ENCODE measurements around the gene HPCA. TPM values are rescaled to one million over a fixed set of nuclear protein-coding genes. Genes with fewer than 3 reads are reported as not detected.

Gene HPCA
- total RNA-seq, 2 experiments from 2014 or later = not detected

- ChIA-PET CTCF (interaction anchor here (0.8 kb wide), 1 partner anchor 8 kb away, joined by 3 read pairs; no protein-coding TSS in a partner anchor), POLR2A (no interaction called here)
These were observed 33.8 kb downstream of the HPCA start for GRCh38 chr1:32919811-32920733.

GRCh38 chr1:32920833-32921232 lies 34.5 kb downstream of the HPCA start:
- POLR2A ChIA-PET = no interaction called here
- CTCF ChIA-PET = interaction anchor here (0.8 kb wide), 1 partner anchor 9 kb away, joined by 3 read pairs; no protein-coding TSS in a partner anchor

- ChIA-PET POLR2A (no interaction called here), CTCF (interaction anchor here (1.5 to 1.7 kb wide), 2 partner anchors 130 to 161 kb away, joined by 3 read pairs; no protein-coding TSS in a partner anchor)
These were observed 38.6 kb downstream of the HPCA start for GRCh38 chr1:32924881-32925344.

DNA sequence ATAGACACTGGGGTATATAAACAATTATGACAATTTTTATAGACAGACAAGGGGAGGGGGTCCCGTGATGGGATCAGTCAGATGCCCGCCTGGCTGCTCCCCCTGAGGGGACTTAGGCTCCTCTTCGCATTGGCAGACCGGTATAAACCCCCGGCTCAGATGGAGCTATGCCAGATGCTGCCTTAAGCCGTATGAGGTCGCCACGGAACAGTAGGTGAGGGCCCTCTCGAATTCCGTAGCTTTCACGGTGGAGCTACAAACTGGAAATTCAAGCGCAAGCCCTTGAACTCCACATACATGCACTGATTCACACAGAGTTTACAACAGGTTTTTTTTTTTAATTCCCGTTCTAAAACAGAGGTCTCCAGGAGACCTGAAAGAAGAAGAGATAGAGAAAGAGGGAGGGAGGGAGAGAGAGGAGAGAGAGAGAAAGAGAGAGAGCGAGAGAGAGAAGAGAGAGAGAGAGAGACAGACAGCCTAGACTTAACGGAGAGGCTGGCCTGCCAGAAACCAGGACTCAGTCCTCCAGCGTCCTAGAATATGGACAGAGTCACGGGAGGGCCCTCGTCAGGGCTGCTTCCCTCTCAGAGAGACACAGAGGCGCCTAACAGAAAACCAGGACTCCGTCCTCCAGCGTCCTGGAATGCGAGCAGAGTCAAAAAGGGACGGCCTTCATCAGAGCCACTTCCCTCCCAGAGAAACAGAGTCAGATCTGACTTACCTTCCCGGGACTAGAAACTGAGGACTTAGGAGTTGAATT lies 39.3 kb downstream of the HPCA start:
- POLR2A ChIA-PET = no interaction called here

GRCh38 chr1:32926562-32926961 lies 40.3 kb downstream of the HPCA start:
- POLR2A ChIA-PET = no interaction called here
- CTCF ChIA-PET = interaction anchor here (1.5 kb wide), 1 partner anchor 128 kb away, joined by 3 read pairs; no protein-coding TSS in a partner anchor

More for the DNA sequence above, 39.3 kb downstream of the HPCA start:
- CTCF ChIA-PET = interaction anchor here (1.5 to 1.7 kb wide), 2 partner anchors 129 to 161 kb away, joined by 3 read pairs; no protein-coding TSS in a partner anchor

DNA sequence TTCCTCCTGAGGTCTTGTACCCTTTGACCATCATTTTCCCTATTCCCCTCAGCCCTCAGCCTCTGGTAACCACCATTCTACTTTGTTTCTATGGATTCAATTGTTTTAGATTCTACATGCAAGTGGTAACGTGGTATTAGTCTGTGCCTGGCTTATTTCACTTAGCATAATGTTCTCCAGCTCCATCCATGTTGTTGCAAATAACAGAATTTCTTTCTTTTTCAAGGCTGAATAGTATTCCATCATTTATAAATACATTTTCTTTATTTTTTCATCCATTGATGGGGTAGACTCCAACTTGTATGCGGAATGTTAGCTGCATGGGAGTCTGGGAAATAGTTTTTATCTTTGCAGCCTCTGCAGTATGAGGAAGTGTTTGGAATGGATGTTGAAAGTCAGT lies 41.1 kb downstream of the HPCA start:
- POLR2A ChIA-PET = no interaction called here
- CTCF ChIA-PET = no interaction called here

GRCh38 chr1:32928285-32928684 lies 42.0 kb downstream of the HPCA start:
- ChIA-PET CTCF (no interaction called here), POLR2A (no interaction called here)

- CTCF ChIA-PET = interaction anchor here (0.8 to 1.7 kb wide), 2 partner anchors 94 to 127 kb away, joined by 3 to 6 read pairs; no protein-coding TSS in a partner anchor
These were observed 42.4 kb downstream of the HPCA start for GRCh38 chr1:32928715-32929114.

DNA sequence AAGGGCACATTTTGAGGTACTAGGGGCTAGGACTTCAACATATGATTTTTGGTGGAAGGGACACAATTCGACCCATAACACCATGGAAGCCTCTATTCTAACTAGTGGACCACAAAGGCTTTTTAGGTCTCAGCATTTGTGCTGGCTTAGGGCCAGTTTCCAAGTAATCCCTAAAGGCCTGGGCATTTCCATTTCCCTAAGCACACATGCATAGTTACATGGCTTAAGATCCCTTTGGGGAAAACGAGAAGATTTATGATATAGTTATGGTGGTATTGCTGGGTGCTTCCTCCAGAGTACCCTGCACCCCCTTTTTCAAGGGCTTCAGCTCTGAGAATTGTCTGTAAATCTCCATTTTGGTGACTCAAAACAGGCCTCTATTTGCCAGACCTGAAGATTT lies 43.1 kb downstream of the HPCA start:
- POLR2A ChIA-PET = no interaction called here
- CTCF ChIA-PET = interaction anchor here (0.8 to 1.7 kb wide), 2 partner anchors 95 to 126 kb away, joined by 3 to 6 read pairs; no protein-coding TSS in a partner anchor

More at GRCh38 chr1:32928715-32929114, 42.4 kb downstream of the HPCA start:
- POLR2A ChIA-PET = no interaction called here

DNA sequence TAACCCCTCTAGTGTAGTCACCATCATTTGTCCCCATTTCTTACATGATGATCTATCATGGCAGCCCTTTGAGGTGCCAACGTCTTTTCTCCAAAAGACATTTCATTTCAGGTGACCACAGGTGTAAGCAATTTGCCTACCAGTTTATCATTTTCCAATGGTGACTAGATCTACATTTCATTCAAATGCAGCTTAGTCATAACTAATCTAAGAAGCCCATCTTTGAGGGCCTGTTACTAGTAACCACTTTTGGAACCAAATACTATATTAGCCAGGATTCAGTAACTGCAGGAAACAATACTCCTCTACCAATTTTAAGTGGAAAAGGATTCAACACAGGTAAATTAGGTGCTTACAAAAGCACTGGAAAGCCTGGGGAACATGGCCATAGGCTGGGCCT lies 45.5 kb downstream of the HPCA start:
- ChIA-PET CTCF (interaction anchor here (1.2 to 1.3 kb wide), 2 partner anchors 8 to 124 kb away, joined by 4 to 9 read pairs; no protein-coding TSS in a partner anchor), POLR2A (no interaction called here)

DNA sequence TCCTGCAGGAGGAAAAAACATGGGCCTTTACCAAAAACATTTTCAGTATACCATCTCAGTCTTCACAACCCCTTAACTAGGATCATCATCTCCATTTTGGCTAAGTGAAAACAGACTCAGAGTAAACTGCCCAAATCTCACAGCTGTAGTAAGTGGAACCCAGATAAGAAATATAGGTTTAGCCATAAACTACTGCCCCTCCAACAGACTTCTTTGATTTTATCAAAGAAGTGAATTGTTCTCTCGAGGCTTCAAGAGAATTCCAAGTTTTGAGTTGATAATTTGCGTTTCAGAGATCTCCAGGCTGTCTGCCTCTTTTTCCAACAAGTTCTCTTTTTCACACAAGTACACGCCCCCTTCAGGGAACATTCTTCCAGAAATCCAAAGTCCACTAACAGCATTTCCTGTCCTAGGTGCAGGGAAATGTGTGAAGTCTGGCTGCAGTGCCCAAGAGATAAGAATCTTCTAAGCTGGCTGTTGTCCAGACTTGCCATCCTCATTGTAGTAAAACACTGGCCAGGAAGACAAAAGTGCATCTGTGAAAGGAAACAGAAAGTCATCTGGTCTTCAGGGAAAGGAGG lies 47.5 kb downstream of the HPCA start:
- POLR2A ChIA-PET = no interaction called here
- CTCF ChIA-PET = interaction anchor here (0.7 to 4.0 kb wide), 11 partner anchors 36 to 363 kb away, joined by 3 to 31 read pairs (median 4); no protein-coding TSS in a partner anchor

DNA sequence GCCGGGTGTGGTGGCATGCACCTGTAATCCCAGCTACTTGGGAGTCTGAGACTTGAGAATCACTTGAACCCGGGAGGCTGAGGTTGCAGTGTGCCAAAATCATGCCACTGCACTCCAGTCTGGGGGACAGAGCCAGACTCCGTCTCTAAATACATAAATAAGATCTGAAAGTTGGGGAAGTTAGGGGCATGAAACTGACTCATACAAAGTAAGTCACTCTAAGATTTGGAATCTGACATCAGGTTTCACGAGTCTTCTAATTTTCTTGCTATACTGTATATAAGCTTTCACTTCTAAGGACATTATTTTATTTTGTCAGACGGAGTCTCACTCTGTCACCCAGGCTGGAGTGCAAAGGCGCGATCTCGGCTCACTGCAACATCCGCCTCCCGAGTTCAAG lies 48.2 kb downstream of the HPCA start:
- POLR2A ChIA-PET = no interaction called here

GRCh38 chr1:32937061-32937460 lies 50.8 kb downstream of the HPCA start:
- ChIA-PET POLR2A (no interaction called here), CTCF (interaction anchor here (1.2 kb wide), 1 partner anchor 119 kb away, joined by 4 read pairs; no protein-coding TSS in a partner anchor)

More for the DNA sequence above, 48.2 kb downstream of the HPCA start:
- CTCF ChIA-PET = interaction anchor here (1.2 to 4.0 kb wide), 5 partner anchors 71 to 160 kb away, joined by 3 to 31 read pairs (median 4); no protein-coding TSS in a partner anchor

- CTCF ChIA-PET = interaction anchor here (0.6 to 1.3 kb wide), 5 partner anchors 9 to 115 kb away, joined by 3 to 4 read pairs (median 3); no protein-coding TSS in a partner anchor
- POLR2A ChIA-PET = interaction anchor here (1.3 kb wide), 1 partner anchor 25 kb away, joined by 3 read pairs; the partner anchor contains the start of gene RNF19B
These were observed 53.5 kb downstream of the HPCA start for GRCh38 chr1:32939655-32940371.

DNA sequence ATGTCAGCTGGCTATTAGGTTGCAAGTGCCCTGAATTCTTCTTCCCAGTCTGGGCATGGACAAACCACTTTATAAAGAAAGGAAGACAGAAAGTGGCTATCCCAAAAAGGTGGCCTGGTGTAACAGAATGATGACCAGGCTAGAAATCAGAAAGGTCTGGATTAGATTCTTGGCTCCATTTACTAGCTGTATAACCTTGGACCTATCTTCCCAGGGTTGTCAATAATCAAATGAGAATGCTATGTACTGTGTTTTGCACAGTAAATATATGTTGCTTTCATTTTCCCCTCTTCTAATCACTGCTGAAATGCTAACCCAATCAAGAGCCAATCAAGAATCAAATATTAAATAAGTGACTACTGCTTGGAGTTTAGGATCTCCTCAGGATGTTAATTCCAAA lies 57.9 kb downstream of the HPCA start:
- ChIA-PET POLR2A (no interaction called here), CTCF (no interaction called here)

Data from activated CD8-positive, alpha-beta memory T cell treated with anti-CD3 and anti-CD28 coated beads for 36 hours (primary cell).